Stimulated activated CD4-positive, alpha-beta T cell treated with anti-CD3 and anti-CD28 coated beads, Interleukin-2, amount 100 ng/mL, for 48 hours (primary cell): ENCODE measurements around the gene HSFX3.
A peak's percentile ranks its signal among the peaks of the same experiment; 100 is the strongest.
"Not testable (repeated sequence)": the region's sequence is repeated elsewhere in the genome, so short reads cannot be mapped to it uniquely, and the experiment has no call there.

ENCODE experiments used
- DNase-seq, 2 donors: peaks; one replicate each; pipeline ENCODE4 v3.0.0-alpha.2; 2020

The HSFX3 gene

GRCh38 chrX:149516604-149517003 is 33.1 kb downstream of the HSFX3 start:
- DNase-seq: no peak

- no peak for DNase-seq
Observed at GRCh38 chrX:149515954-149516602, 33.6 kb downstream of the HSFX3 start.

GRCh38 chrX:149513825-149514428 is 35.8 kb downstream of the HSFX3 start:
- no peak for DNase-seq

- peak; percentile 23 to 49 for DNase-seq
Observed at GRCh38 chrX:149512225-149512885, 37.4 kb downstream of the HSFX3 start.

GRCh38 chrX:149511081-149511480 is 38.6 kb downstream of the HSFX3 start:
- no peak for DNase-seq

DNA sequence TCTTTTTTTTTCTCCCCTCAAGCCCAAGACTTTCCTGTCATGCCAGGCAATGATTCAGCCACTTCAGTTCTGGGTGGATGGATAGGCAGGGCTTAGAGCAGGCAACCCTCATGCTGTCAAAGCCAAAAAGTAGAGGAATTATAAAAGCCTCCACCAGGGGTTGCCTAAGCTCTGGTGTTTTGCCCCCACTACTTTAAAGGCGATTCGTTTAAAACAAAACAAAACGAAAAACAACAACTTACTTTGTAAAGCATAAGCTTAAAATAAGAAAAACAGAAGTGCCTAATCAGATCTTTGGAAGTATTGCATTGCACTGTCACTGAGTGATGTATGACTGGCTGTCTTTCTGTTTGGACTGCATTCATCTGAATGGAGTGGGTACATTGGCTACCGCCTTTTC is 39.3 kb downstream of the HSFX3 start:
- DNase-seq: no peak

DNA sequence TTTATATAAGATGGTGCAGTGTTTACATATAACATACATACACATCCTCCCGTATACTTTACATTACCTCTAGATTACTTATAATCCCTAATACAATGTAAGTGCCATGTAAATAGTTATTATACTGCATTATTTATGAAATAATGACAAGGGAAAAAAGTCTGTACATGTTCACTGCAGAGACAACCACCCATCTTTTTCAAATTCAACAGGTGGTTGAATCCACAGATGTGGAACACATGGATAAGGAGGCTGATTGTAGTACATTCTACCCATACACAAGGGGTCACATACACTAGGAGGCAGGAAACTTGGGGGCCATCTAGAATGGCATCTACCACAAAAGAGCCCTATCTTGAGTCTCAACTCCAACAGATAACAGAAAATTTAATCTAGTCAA is 41.3 kb downstream of the HSFX3 start:
- DNase-seq: no peak

DNA sequence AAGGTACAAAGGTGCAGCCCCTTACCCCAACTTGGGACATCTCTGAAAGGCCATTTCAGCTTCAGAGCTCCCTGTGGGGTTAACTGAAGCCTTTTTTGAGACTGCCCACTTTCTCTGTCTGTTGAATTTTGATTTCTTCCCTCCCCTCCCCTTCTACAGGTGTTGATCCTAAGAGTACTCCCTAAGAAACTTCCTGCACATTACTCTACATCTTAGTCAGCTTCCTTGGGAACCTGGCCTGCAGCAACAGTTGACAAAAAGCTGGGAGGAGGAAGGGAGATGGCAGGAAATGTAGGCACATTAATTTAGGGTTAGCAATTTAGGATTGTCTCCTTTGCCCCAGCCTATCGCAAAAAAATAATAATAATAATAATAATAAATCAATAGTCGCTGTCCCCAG is 43.4 kb downstream of the HSFX3 start:
- no peak for DNase-seq

- no peak for DNase-seq
Observed at GRCh38 chrX:149505671-149506070, 44.1 kb downstream of the HSFX3 start.

- DNase-seq: peak; percentile 71
Observed at GRCh38 chrX:149504915-149505651, 44.6 kb downstream of the HSFX3 start, which contains the start of gene IDS. IDS (minus strand) TSS chrX:149505306; CDS start chrX:149505137, 169 bp downstream.

- DNase-seq: peak; percentile 44 to 51
Observed at GRCh38 chrX:149504226-149504914, 45.4 kb downstream of the HSFX3 start.

DNA sequence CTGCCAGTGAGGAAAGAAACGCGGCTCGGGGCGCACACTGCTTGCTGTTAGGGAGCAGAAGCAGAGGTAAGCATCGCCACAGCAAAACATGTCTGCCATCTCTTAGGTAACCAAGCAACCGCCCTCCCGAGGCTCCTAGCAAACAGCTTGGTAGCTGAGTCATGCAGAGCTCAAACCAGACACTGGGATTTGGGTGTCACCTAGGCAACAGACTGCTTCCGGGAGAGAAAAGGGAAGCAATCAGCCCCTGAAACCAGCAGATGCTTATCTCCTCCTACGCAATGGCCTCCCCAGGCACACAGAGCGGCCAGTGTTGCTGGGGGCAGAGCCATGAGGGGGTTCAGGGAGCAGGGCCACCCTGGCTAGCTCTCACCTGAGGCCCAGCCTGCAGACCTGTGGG is 46.3 kb downstream of the HSFX3 start:
- peak in 1 of 2 donors; percentile 31 for DNase-seq

DNA sequence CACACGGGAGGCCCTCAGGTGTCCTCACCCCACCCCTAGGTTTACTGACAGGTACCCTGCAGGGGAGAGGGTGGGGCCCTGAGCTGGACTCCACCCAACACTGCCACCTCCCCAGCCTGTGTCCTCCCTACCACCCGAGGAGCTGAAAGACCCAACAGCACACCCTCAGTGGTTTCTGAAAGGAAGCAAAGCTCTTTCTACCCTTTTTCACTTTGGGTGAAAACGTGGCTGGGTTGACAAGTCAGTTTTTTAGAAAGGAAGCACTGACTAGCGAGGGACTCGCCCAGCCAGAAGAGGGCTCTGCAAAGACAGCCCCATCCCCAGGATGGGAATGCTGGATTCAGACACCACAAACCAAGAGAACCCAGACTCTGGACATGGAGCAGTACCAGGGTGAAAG is 46.8 kb downstream of the HSFX3 start:
- not testable (repeated sequence) for DNase-seq

DNA sequence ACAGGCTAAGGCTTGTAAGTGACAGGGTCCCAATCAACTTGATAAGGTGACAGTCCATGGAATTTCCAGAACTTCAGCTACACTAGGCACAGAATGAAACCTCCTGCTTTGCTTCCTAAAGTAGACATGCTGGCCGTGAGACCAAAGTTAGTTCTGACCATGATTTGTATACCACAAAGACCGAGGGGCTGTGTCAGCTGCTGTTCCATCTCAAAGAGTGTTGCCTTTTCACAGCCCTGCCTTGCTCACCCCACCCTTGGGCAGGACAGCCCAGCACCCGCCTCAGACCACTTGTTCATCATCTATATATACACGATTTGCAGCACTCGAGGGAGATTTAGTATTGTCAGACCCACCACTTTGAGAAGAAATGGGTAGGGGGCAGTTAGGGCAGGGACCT is 50.0 kb downstream of the HSFX3 start:
- DNase-seq: no peak

DNA sequence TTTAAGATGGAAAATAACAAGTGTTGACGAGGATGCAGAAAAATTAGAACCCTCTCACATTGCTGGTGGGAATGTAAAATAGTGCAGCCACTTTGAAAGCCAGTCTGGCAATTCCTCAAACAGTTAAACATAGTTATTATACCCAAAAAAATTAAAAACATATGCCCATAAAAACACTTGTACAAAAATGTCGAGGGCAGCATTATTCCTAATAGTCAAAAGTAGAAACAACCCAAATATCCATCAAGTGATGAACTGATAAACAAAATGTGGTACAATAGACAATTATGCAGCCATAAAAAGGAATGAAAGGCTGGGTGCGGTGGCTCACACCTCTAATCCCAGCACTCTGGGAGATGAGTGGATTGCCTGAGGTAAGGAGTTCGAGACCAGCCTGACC is 51.0 kb downstream of the HSFX3 start:
- no peak for DNase-seq
